PC-3 (cell line): ENCODE data around the gene KIF21A.

Experiments used
- CTCF ChIP-seq: fragments of 300-600 bp; sonication (generic); conservative IDR thresholded peaks from 2 replicates; pipeline ENCODE4 v1.5.1; 2017; ENCODE audit warnings: antibody characterized with exemption, low read depth, mild to moderate bottlenecking, low read length
- EZH2 ChIP-seq: fragments of 300-600 bp; sonication (generic); IDR thresholded peaks from one replicate; pipeline ENCODE4 v1.6.1; 2017; ENCODE audit warnings: antibody characterized with exemption, mild to moderate bottlenecking, low read length; ENCODE audit not compliant: unreplicated experiment

- TF ChIP-seq CTCF = no peak
- TF ChIP-seq EZH2 = no peak
Measured at GRCh38 chr12:39431797-39432196, 11.1 kb downstream of the KIF21A start.
